D721Med (cell line): ENCODE measurements around the gene WDR45B.

Source experiments
- DNase-seq: peaks from one replicate; pipeline ENCODE4 v3.0.0; 2011; ENCODE audit warnings: low spot score; ENCODE audit not compliant: insufficient read length
- FAIRE-seq: peaks from 2 replicates; lab custom pipeline; 2011; peaks lifted over from hg19 to GRCh38; lab: Jason Lieb, UNC
- TF ChIP-seq, protein P1 (sequence below): IDR thresholded peaks from 2 replicates; pipeline ENCODE4 v1.5.1; 2012; ENCODE audit warnings: mild to moderate bottlenecking, control low read depth; ENCODE audit not compliant: insufficient read depth; ENCODE audit errors: missing control alignments

WDR45B gene

DNA sequence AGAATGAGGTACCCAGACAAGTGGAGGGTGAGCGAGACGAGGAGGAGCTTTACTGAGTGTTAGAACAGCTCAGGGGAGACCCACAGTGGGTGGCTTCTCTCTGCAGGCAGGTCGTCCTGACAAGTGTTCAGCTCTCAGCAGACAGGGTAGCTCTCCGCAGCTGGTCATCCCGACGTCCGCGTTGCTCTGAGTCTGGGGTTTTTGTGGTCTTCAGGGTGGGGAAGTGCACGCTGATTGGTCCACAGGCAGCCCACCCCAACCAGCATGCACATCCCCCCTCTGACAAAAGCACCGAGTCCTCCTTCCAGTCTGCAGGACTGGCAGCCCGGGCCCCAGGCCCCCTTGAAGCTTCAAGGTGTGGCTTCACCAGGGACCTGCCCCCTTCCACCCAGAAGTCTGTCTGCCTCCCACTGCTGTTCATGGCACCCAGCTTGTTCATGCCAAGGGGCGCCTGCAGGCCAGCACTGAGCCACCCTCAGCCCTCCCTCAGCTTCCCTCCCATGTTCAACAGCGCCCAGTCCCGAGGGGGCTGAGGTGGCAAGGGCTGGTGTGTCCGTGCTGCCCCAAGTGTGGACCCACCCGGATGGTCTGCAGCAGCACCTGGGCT lies 19.9 kb upstream of the WDR45B start:
- no peak for FAIRE-seq
- TF ChIP-seq, protein P1, sequence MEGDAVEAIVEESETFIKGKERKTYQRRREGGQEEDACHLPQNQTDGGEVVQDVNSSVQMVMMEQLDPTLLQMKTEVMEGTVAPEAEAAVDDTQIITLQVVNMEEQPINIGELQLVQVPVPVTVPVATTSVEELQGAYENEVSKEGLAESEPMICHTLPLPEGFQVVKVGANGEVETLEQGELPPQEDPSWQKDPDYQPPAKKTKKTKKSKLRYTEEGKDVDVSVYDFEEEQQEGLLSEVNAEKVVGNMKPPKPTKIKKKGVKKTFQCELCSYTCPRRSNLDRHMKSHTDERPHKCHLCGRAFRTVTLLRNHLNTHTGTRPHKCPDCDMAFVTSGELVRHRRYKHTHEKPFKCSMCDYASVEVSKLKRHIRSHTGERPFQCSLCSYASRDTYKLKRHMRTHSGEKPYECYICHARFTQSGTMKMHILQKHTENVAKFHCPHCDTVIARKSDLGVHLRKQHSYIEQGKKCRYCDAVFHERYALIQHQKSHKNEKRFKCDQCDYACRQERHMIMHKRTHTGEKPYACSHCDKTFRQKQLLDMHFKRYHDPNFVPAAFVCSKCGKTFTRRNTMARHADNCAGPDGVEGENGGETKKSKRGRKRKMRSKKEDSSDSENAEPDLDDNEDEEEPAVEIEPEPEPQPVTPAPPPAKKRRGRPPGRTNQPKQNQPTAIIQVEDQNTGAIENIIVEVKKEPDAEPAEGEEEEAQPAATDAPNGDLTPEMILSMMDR = no peak
- DNase-seq = no peak

DNA sequence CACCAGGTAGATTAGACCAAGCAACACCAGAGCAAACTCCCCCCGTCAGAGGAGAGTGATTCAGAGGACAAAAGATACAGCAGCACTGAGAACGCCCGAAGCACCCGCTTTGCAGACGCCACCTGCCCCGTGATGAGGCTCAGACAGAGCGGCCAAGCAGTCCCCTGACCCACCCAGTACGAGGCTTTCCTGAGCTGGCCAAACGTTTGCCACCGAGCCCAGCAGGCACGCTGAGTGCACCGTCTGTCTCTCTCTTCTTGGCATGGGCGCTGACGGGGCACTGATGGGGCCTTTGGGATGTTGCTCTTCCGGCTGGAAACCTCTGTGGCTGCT lies 19.4 kb upstream of the WDR45B start:
- DNase-seq (no peak), FAIRE-seq (no peak)
- TF ChIP-seq, protein P1 = no peak

DNA sequence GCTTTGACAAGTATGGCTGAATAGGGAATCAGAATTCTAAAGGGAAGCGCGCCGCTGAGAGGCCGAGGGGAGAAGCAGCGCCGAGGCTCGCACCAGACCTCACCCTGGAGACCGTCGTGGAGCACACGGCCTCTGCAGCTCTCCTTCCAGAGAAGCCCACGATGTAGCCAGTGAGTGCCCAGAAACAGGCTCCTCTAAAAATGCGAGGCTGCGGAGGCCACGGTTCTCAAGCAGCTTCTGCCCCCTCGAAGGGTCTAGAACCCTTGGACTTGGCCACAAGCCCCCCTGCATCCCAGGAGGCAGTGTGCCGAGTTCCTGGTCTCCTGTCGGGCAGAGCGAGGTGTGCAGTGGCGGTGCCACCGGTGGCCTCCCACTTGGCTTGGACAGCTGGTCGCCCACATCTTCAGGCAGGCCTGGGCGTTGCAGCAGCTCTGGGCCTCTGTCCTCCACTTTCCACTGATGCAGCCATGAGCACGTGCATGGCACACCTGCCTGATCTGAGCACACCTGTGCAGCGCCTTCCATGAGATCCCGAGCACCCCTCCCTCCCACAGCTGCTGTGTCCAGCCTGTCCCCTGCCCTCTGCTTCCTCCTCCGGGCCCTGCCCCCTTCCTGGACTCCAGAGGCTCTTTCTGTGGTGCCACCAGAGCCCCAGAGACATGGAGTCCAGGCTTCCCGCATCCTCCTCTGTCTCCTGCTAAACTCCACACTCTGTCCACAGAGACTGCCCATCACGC lies 18.9 kb upstream of the WDR45B start:
- FAIRE-seq = no peak
- DNase-seq = no peak
- TF ChIP-seq, protein P1 = no peak

DNA sequence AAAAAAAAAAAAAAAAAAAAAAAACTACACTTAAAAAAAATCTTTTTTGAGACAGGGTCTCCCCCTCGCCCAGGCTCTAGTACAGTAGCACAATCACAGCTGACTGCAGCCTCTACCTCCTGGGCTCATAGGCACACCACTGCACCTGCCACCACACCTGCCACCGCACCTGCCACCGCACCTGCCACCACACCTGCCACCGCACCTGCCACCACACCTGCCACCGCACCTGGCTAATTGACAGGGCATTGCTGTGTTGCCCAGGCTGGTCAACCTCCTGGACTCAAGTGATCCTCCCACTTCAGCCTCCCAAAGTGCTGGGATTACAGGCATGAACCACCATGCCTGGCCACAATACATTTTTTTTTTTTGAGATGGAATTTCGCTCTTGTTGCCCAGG lies 17.6 kb upstream of the WDR45B start:
- TF ChIP-seq, protein P1 = no peak
- no peak for DNase-seq
- FAIRE-seq = no peak

DNA sequence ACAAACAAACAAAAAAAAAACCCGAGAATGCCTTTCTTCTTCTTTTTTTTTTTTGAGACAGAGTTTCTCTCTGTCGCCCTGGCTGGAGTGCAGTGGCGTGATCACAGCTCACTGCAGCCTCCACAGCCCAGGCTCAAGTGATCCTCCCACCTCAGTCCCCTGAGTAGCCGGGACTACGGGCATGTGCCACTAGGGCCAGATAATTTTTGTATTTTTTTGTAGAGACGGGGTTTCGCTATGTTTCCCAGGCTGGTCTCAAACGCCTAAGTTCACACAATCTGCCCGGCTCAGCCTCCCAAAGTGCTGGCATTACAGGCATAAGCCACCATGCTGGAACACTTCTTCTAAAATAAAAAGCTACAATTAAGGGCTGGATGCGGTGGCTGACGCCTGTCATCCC lies 17.0 kb upstream of the WDR45B start:
- FAIRE-seq (no peak), DNase-seq (no peak)
- TF ChIP-seq, protein P1 = no peak

DNA sequence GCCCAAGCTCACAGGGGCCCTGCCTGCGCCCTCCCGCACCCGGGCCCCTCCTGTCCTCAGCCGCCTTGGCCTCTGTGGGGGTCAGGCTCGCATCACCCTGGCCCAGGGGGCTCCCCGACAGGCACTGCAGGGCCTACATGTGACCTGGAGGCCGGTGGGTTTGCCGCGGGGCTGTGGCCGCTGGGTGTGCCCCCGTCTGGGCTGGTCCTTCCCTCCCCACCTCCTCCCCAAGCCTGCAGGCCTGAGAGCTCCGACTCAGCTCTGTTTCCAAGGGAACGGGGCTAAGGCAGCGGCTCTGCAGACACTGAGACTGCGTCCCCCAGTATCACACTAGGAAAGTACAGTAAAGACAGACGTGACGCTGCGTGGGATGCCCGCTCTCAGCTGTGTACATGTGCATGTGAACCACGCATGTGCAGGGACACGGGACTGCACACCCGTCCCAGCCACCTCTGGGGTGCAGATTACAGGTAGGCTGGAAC lies 16.5 kb upstream of the WDR45B start:
- FAIRE-seq (no peak), DNase-seq (no peak)
- TF ChIP-seq, protein P1 = no peak

DNA sequence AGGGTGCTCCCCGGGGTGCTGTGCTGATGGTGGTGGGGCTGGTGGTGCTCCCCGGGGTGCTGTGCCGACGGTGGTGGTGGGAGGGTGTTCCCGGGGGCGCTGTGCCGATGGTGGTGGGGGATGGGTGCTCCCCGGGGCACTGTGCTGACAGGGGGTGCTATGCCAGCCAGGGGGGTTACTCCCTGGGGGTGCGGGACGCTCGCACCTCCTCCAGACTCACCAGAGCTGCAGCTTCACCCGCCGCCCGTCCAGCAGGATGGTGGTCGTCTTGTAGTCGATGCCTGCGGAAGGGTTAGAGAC lies 16.0 kb upstream of the WDR45B start:
- no peak for FAIRE-seq
- TF ChIP-seq, protein P1 = no peak

More for the DNA sequence above, 16.0 kb upstream of the WDR45B start:
- DNase-seq = no peak
